Transverse colon (tissue), 4 donors: ENCODE measurements around the gene LRRC58. TPM values are rescaled to one million over a fixed set of nuclear protein-coding genes. Genes with fewer than 3 reads are reported as not detected.

Experiments
- DNase-seq: peaks from one replicate; pipeline ENCODE4 v3.0.0-alpha.2; 2019
- H3K27ac ChIP-seq, 4 donors: fragments of 200-600 bp; sonication (generic); 2 replicates each; pipeline ENCODE4 v1.5.1; 2016 to 2018; ENCODE audit warnings: inconsistent platforms in 4 of 4
- H3K27me3 ChIP-seq: fragments of 200-600 bp; sonication (generic); 2 replicates; pipeline ENCODE4 v1.5.1; 2017; ENCODE audit warnings: inconsistent platforms
- H3K36me3 ChIP-seq, 4 donors: fragments of 200-600 bp; sonication (generic); 2 replicates each; pipeline ENCODE4 v1.5.1; 2017 to 2019; ENCODE audit warnings: inconsistent platforms in 4 of 4
- H3K4me1 ChIP-seq, 4 donors: fragments of 200-600 bp; sonication (generic); 2 replicates each; pipeline ENCODE4 v1.5.1; 2017 to 2020; ENCODE audit warnings: inconsistent platforms in 4 of 4
- H3K4me3 ChIP-seq, 4 donors: fragments of 200-600 bp; sonication (generic); 1 replicate in 1 of 4; 2 replicates in 3 of 4; pipeline versions ENCODE4 v1.5.1 to v1.6.1; 2017 to 2019; ENCODE audit warnings: inconsistent platforms in 4 of 4
- H3K9me3 ChIP-seq, 2 donors: fragments of 200-600 bp; sonication (generic); 2 replicates each; pipeline ENCODE4 v1.5.1; 2017 to 2019; ENCODE audit warnings: inconsistent platforms in 2 of 2
- CTCF ChIP-seq, 5 experiments: fragments of 200-600 bp in 3 of 5; fragments of 450-650 bp in 2 of 5; sonication (generic) in 3 of 5; IDR thresholded peaks; 1 replicate in 2 of 5; 2 replicates in 3 of 5; pipeline ENCODE4 v1.5.1; 2016 to 2017; ENCODE audit warnings: antibody characterized with exemption in 5 of 5, inconsistent platforms in 3 of 5, mild to moderate bottlenecking in 2 of 5, moderate library complexity in 1 of 5
- EP300 ChIP-seq: sonication (generic); formaldehyde crosslinking; IDR thresholded peaks from one replicate; pipeline ENCODE4 v1.6.1; 2017; ENCODE audit warnings: antibody characterized with exemption, low read depth
- POLR2A ChIP-seq: fragments of 450-650 bp; IDR thresholded peaks from one replicate; pipeline ENCODE4 v1.6.1; 2016; ENCODE audit warnings: antibody characterized with exemption, mild to moderate bottlenecking, moderate library complexity
- POLR2AphosphoS5 ChIP-seq, 3 donors: sonication (generic); formaldehyde crosslinking; IDR thresholded peaks; one replicate each; pipeline ENCODE4 v1.6.1; 2016; ENCODE audit warnings: antibody characterized with exemption in 3 of 3
- WGBS, 2 donors: methylation state at CpG; one replicate each; pipeline ENCODE4 v1.1.5; 2018; ENCODE audit warnings: low coverage in 1 of 2; 5-methylcytosine and 5-hydroxymethylcytosine counted together
- in situ Hi-C, 4 donors: fragments of 200-750 bp; cut with MboI; loops; one replicate each; pipeline versions ENCODE4 v1.15.0 to v1.15.1; 2017; ENCODE audit warnings: low sequenced_read_pairs in 3 of 4, low pct_ligation_motif_present in 1 of 4, low pct_unique_long_range_greater_than_20kb in 1 of 4
- intact Hi-C: fragments of 100-400 bp; cut with DNase I; formaldehyde crosslinking; loops from one replicate; pipeline ENCODE4 v1.15.1; 2023; ENCODE audit warnings: low total_unique reads
- total RNA-seq, 4 donors: library from RNA; depleted of rRNA; stranded (reverse); fragments of >200 nt; gene quantifications; one replicate each; pipeline ENCODE4 v1.1.0, GENCODE V29; 2016

LRRC58 gene
- total RNA-seq, result 10 to 100 TPM in 3 of 4 donors, 1 to 10 TPM in 1; 7.9 to 23.2 (median 15.2) TPM

GRCh38 chr3:120348991-120349854, at the start of gene LRRC58:
Gene LRRC58, minus strand, starts transcription at chr3:120349354. Its CDS starts 111 bp downstream, at chr3:120349243.
- in situ Hi-C loops, result no loop called here
- Histone ChIP-seq H3K4me3 (peak within 1 kb of the TSS; percentile 42 to 85 (median 68)), H3K27me3 (no peaks in the 10 kb centered on the region), H3K4me1 (peaks cover 3 to 41% (median 14%) of the 10 kb centered on the region in 4 donors), H3K27ac (peak within 1 kb of the TSS; percentile 87 to 96 (median 91)), H3K36me3 (no peaks in the 10 kb centered on the region), H3K9me3 (no peaks in the 10 kb centered on the region)
- intact Hi-C loops, result loop anchor here (5.0 to 10.0 kb wide), 2 partner anchors 104 to 252 kb away; no protein-coding TSS in a partner anchor
- TF ChIP-seq POLR2AphosphoS5 (IDR thresholded peaks at IDR 0.05) (peak; percentile 83 to 94 (median 93)), CTCF (IDR thresholded peaks at IDR 0.05) (peak in 2 of 5 experiments; percentile 29 to 30), EP300 (no peak), POLR2A (peak; percentile 87)
- DNase-seq, result peak; percentile 91
- WGBS, 2 donors, result 0 to 1% methylated on average over 4 to 68 of the region's 95 CpGs

- H3K27ac ChIP-seq, result no peak overlapping the region
- DNase-seq, result no peak
- H3K9me3 ChIP-seq, result no peaks in the 10 kb centered on the region
- in situ Hi-C loops, result no loop called here
- TF ChIP-seq POLR2AphosphoS5 (IDR thresholded peaks at IDR 0.05) (no peak), CTCF (IDR thresholded peaks at IDR 0.05) (no peak), EP300 (no peak), POLR2A (no peak)
- H3K4me1 ChIP-seq, result no peaks in the 10 kb centered on the region
- no peaks in the 10 kb centered on the region for H3K27me3 ChIP-seq
- H3K36me3 ChIP-seq, result peaks cover 0 to 13% (median 2%) of the 10 kb centered on the region in 4 donors
- intact Hi-C loops, result no loop called here
- 61 to 73% methylated on average over 3 to 8 of the region's 8 CpGs for WGBS, 2 donors
- no peak overlapping the region for H3K4me3 ChIP-seq
Measured at GRCh38 chr3:120396469-120396868, 47.3 kb upstream of the LRRC58 start.

GRCh38 chr3:120394347-120394746, 45.2 kb upstream of the LRRC58 start:
- Histone ChIP-seq H3K36me3 (peaks cover 0 to 13% (median 0%) of the 10 kb centered on the region in 4 donors), H3K4me1 (no peaks in the 10 kb centered on the region), H3K9me3 (no peaks in the 10 kb centered on the region), H3K27ac (no peak overlapping the region), H3K4me3 (no peak overlapping the region), H3K27me3 (no peaks in the 10 kb centered on the region)
- TF ChIP-seq CTCF (IDR thresholded peaks at IDR 0.05), result no peak
- no peak for TF ChIP-seq POLR2A
- TF ChIP-seq POLR2AphosphoS5 (IDR thresholded peaks at IDR 0.05), result peak in 1 of 3 donors; percentile 25
- TF ChIP-seq EP300, result no peak
- WGBS, 2 donors, result 69 to 80% methylated on average over 1 to 2 of the region's 2 CpGs
- in situ Hi-C loops, result no loop called here
- intact Hi-C loops, result no loop called here
- no peak for DNase-seq

- DNase-seq, result no peak
- 86% methylated on average over 2 of the region's 2 CpGs; no CpG with 5 or more reads in 1 of the 2 donors for WGBS, 2 donors
- Histone ChIP-seq H3K4me3 (no peak overlapping the region), H3K36me3 (peaks cover 0 to 13% (median 0%) of the 10 kb centered on the region in 4 donors), H3K27me3 (no peaks in the 10 kb centered on the region), H3K27ac (no peak overlapping the region), H3K4me1 (no peaks in the 10 kb centered on the region), H3K9me3 (no peaks in the 10 kb centered on the region)
- no peak for TF ChIP-seq EP300
- no peak for TF ChIP-seq POLR2A
- TF ChIP-seq CTCF (IDR thresholded peaks at IDR 0.05), result no peak
- no peak for TF ChIP-seq POLR2AphosphoS5 (IDR thresholded peaks at IDR 0.05)
- intact Hi-C loops (no loop called here), in situ Hi-C loops (no loop called here)
Measured at GRCh38 chr3:120393761-120394160, 44.6 kb upstream of the LRRC58 start.
